Motor neuron (in vitro differentiated cells): ENCODE results near the gene IL3RA. TPM values are rescaled to one million over a fixed set of nuclear protein-coding genes. Genes with fewer than 3 reads are reported as not detected.
A peak's percentile ranks its signal among the peaks of the same experiment; 100 is the strongest.
"Not testable (repeated sequence)": the region's sequence is repeated elsewhere in the genome, so short reads cannot be mapped to it uniquely, and the experiment has no call there.

Experiments used
- ATAC-seq, 8 experiments: fragments of 200-7000 bp; cut with Tn5 transposase; replicated peaks in 6 of 8; 2 replicates each; pipeline ENCODE4 v1.8.0; 2021; ENCODE audit warnings: mild to moderate bottlenecking in 8 of 8, moderate library complexity in 8 of 8
- H3K27ac ChIP-seq, 2 donors: fragments of 250-450 bp; sonication (Bioruptor Pico); 2 replicates each; pipeline ENCODE4 v1.9.0; 2021; ENCODE audit warnings: antibody characterized with exemption in 2 of 2, mild to moderate bottlenecking in 2 of 2, moderate library complexity in 1 of 2
- H3K4me1 ChIP-seq, 2 donors: fragments of 250-450 bp; sonication (Bioruptor Pico); replicated peaks in 1 of 2; 2 replicates each; pipeline ENCODE4 v1.6.1; 2021; ENCODE audit warnings: antibody characterized with exemption in 2 of 2, mild to moderate bottlenecking in 2 of 2, moderate library complexity in 1 of 2
- H3K4me3 ChIP-seq, 5 donors: fragments of 250-450 bp; sonication (Bioruptor Pico); 2 replicates each; pipeline ENCODE4 v1.9.0; 2021; ENCODE audit warnings: antibody characterized with exemption in 5 of 5, mild to moderate bottlenecking in 5 of 5, moderate library complexity in 4 of 5
- WGBS, 10 experiments: fragments of 450-650 bp; shearing (Covaris generic); methylation state at CpG; one replicate each; pipeline ENCODE4 v1.0.0; 2022; 5-methylcytosine and 5-hydroxymethylcytosine counted together
- in situ Hi-C, 9 experiments: fragments of 400-800 bp; cut with MboI; loops; one replicate each; pipeline ENCODE4 v1.15.0; 2021; ENCODE audit warnings: low sequenced_read_pairs in 9 of 9, low pct_unique_long_range_greater_than_20kb in 2 of 9; ENCODE audit not compliant: unreplicated experiment in 9 of 9
- total RNA-seq, 8 experiments: library from RNA; unstranded; fragments of 300-600 nt; gene quantifications; 2 replicates each; pipeline versions ENCODE4 v1.2.3 to v1.2.4, GENCODE V29; 2022

Gene IL3RA
- total RNA-seq, 8 experiments from 2014 or later = 0.27 to 1.3 (median 0.55) TPM; not detected in 1

DNA sequence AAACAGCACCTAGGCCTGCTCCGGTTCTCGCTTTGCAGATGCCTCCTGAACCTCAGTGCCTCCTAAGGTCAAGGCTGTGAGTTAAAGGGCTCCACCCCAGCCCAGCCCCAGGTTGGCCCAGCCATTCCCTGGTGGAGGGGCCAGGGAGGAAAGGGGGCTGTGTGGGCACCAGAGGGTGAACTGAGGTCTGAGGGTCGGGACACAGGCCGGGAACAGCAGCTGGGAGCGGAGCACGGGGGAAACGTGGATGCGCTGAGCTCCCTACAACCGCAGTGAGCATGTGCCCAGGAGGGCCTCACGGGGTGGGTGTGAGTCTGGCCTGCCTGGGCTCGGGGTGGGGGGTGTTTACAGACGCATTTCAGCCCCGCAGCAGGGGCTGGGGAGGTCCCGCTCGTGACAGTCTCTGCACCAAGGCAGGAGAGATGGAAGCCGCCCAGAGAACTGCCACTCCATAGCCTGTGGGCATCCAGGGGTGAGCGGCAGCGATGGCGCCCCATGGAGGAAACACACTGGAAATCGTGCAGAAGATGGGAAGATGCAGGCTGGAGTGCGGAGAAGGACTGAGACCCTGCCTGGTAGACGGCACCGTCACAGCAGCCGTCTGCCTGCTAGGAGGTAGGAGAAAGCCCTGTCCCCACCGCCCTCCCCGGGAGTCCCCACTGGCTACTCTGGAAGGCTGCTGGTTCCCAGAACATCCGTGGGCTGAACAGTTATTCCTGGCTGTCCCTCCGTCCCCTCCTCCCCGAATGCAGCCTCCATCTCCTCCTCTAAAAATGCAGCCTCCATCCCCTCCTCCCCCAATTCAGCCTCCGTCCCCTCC lies 65.2 kb downstream of the IL3RA start:
- H3K4me1 ChIP-seq = no peaks in the 10 kb centered on the region
- H3K27ac ChIP-seq = no peak overlapping the region
- ATAC-seq = peak in 2 of 8 experiments; percentile 21 to 30
- 20 to 96% methylated on average over 1 to 4 of the region's 30 CpGs; no CpG with 5 or more reads in 8 of the 10 experiments for WGBS, 10 experiments
- no peak overlapping the region for H3K4me3 ChIP-seq
- in situ Hi-C loops = no loop called here

- 89 to 100% methylated on average over 2 to 3 of the region's 10 CpGs; no CpG with 5 or more reads in 8 of the 10 experiments for WGBS, 10 experiments
- in situ Hi-C loops = no loop called here
- Histone ChIP-seq H3K4me3 (no peak overlapping the region), H3K4me1 (no peaks in the 10 kb centered on the region), H3K27ac (no peak overlapping the region)
- ATAC-seq = no peak
Observed at GRCh38 chrX:1403228-1403627, 66.6 kb downstream of the IL3RA start.

- H3K4me3 ChIP-seq, in situ Hi-C loops, H3K4me1 ChIP-seq, ATAC-seq, H3K27ac ChIP-seq: not testable (repeated sequence)
- WGBS, 10 experiments = 63 to 100% (median 96%) methylated on average over 2 to 3 of the region's 3 CpGs; no CpG with 5 or more reads in 1 of the 10 experiments
Observed at GRCh38 chrX:1403867-1404266, 67.3 kb downstream of the IL3RA start.

DNA sequence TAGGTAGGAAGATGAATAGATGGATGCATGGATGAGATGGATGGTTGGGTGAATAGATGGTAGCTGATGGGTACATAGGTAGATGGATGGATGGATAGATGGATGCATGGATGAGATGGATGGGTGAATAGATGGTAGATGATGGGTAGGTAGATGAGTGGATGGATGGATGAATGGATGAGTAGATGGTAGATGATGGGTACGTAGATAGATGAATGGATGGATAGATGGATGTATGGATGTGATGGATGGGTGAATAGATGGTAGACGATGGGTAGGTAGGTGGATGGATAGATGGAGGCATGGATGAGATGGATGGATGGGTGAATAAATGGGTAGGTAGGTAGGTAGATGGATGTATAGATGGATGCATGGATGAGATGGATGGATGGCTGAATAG lies 69.2 kb downstream of the IL3RA start:
- 94 to 100% (median 97%) methylated on average over 1 to 2 of the region's 2 CpGs; no CpG with 5 or more reads in 1 of the 10 experiments for WGBS, 10 experiments
- H3K27ac ChIP-seq, ATAC-seq, in situ Hi-C loops, H3K4me3 ChIP-seq, H3K4me1 ChIP-seq: not testable (repeated sequence)

DNA sequence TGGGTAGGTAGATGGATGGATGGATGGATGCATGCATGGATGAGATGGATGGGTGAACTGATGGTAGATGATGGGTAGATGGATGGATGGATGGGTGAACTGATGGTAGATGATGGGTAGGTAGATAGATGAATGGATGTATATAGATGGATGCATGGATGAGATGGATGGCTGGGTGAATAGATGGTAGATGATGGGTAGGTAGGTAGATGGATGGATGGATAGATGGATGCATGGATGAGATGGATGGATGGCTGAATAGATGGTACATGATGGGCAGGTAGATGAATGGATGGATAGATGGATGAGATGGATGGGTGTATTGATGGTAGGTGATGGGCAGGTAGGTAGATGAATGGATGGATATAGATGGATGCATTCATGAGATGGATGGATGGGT lies 70.5 kb downstream of the IL3RA start:
- Histone ChIP-seq H3K27ac (no peak overlapping the region), H3K4me3 (no peak overlapping the region), H3K4me1 (no peaks in the 10 kb centered on the region)
- in situ Hi-C loops = no loop called here
- ATAC-seq = no peak

DNA sequence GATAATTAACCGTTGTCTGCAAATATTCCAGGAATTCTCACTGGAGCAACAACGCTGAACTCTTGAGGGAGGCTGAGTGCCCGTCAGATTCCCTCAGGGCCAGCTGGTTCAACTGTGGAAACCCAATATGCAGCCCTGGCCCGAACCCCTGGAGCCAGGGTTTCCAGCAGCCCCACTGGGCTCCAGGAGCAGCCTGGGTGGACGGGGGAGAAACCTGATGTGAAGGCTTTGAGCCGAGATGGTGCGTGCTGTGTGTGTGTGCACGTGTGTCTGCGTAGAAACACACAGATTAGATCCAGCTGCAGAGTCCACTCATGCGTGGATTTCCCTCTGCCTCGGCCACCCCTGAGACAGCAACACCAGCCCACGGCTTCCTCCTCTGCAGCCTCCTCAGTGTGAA lies 74.7 kb downstream of the IL3RA start:
- 57 to 100% (median 81%) methylated on average over 1 to 9 of the region's 12 CpGs; no CpG with 5 or more reads in 3 of the 10 experiments for WGBS, 10 experiments
- in situ Hi-C loops = no loop called here
- H3K4me3 ChIP-seq = no peak overlapping the region
- H3K4me1 ChIP-seq = no peaks in the 10 kb centered on the region
- no peak overlapping the region for H3K27ac ChIP-seq
- no peak for ATAC-seq

GRCh38 chrX:1412551-1413161 lies 76.1 kb downstream of the IL3RA start:
- no peak for ATAC-seq
- Histone ChIP-seq H3K4me1 (no peaks in the 10 kb centered on the region), H3K4me3 (no peak overlapping the region), H3K27ac (no peak overlapping the region)
- in situ Hi-C loops = no loop called here
- WGBS, 10 experiments = 93 to 100% (median 98%) methylated on average over 1 to 14 of the region's 31 CpGs; no CpG with 5 or more reads in 3 of the 10 experiments

DNA sequence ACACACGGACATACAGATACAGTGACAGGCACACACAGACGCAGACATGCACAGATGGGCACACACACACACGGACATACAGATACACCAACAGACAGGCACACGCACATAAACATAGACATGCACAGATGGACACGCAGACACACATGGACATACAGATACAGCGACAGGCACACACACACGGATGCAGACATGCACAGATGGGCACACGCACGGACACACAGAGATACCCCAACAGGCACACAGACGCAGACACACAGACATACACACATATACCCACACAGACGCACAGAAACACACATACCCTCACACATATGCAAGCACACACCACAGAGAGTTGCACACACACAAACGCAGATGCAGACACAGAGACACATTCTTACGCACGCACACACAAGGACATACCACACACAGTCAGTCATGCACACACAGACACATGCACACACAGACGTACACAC lies 79.8 kb downstream of the IL3RA start:
- ATAC-seq = no peak
- no peak overlapping the region for H3K4me3 ChIP-seq
- in situ Hi-C loops = no loop called here
- H3K4me1 ChIP-seq = no peaks in the 10 kb centered on the region
- 60 to 100% (median 70%) methylated on average over 1 to 8 of the region's 15 CpGs; no CpG with 5 or more reads in 3 of the 10 experiments for WGBS, 10 experiments
- H3K27ac ChIP-seq = no peak overlapping the region

DNA sequence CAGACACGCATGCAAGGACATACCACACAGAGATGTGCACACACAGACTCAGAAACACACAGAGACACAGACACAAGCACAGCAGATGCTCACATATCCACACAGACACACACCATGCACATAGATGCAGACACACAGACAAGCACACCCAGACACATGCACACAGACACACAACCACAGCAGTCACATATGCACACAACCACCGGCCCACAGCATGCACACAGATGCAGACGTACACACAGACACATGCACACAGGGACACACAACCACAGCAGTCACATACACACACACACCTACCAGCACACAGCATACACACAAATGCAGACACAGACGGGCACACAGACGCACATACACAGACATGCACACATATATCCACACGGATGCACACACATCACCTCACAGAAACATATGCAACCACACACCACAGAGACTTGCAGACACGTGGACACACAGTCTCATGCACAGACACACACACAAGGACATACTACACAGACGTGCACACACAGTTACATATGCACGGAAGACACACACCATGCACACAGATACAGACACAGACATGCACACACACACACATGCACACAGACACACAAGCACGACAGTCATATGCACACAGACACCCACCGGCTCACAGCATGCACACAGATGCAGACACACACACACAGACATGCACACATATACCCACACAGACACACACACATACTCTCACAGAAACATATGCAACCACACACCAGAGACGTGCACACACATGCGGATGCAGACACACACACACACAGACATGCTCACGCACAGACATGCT lies 80.6 kb downstream of the IL3RA start:
- no peak overlapping the region for H3K27ac ChIP-seq
- H3K4me1 ChIP-seq = no peaks in the 10 kb centered on the region
- no peak for ATAC-seq
- H3K4me3 ChIP-seq = no peak overlapping the region
- 20 to 84% (median 61%) methylated on average over 1 to 6 of the region's 14 CpGs; no CpG with 5 or more reads in 5 of the 10 experiments for WGBS, 10 experiments
- in situ Hi-C loops = no loop called here

DNA sequence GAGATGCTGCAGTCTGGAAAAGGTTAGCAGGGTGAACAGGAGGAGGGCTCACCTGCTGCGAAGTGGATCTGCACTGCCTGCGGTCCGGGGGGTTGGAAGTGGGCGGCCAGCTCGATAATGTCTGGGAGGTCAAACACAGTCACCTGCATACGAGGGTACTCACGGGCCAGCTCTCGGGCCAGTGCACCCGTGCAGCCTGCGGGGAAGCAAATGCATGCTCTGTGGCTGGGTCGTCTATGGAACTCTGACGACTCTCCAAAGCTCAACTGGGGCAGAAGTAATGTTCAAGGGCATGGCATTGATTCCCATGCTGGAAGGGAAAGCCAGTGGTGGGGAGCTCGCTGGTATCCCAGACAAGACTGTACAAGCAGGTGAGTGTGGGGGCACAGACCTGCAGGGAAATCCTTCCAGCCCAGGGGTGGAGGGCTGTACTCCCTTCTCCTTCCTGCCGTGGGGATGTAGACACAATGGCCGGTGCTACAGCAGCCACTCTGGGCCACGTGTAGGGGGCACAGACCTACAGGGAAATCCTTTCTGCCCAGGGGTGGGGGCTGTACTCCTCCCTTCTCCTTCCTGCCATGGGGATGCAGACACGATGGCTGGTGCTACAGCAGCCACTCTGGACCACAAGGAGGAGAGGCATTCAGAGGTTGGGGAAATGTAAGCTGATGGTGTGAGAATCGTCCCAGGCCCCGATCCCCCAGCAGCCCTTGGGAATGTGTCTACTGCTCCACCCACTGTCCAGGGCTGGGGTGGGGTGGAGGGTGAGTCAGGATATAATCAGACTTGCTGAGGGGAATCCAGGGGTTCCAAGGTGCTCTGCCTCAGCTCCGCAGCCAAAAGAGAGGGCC lies 81.6 kb downstream of the IL3RA start:
- Histone ChIP-seq H3K27ac (no peak overlapping the region), H3K4me1 (no peaks in the 10 kb centered on the region), H3K4me3 (no peak overlapping the region)
- peak in 2 of 8 experiments; percentile 9 to 19 for ATAC-seq
- in situ Hi-C loops = no loop called here
- WGBS, 10 experiments = 80 to 100% (median 86%) methylated on average over 1 to 5 of the region's 20 CpGs; no CpG with 5 or more reads in 4 of the 10 experiments

- Histone ChIP-seq H3K4me3 (no peak overlapping the region), H3K27ac (no peak overlapping the region), H3K4me1 (no peaks in the 10 kb centered on the region)
- in situ Hi-C loops = no loop called here
- ATAC-seq = peak in 1 of 8 experiments; percentile 5
- 90 to 100% (median 98%) methylated on average over 1 to 11 of the region's 29 CpGs; no CpG with 5 or more reads in 5 of the 10 experiments for WGBS, 10 experiments
Observed at GRCh38 chrX:1418901-1419544, 82.4 kb downstream of the IL3RA start.
